SK-N-SH (cell line): ENCODE data around the gene COL23A1. TPM values are rescaled to one million over a fixed set of nuclear protein-coding genes. Genes with fewer than 3 reads are reported as not detected.

ENCODE experiments used
- CTCF ChIA-PET: fragments of 300-600, 350-600 bp; formaldehyde crosslinking; extraction: SDS; loops from one replicate; lab custom pipeline; 2021; lab: Yijun Ruan, JAX
- POLR2A ChIA-PET: fragments of 350-600 bp; sonication (Branson Sonifier 250); formaldehyde crosslinking; extraction: SDS; loops from one replicate; lab custom pipeline; 2020; ENCODE audit warnings: antibody characterized with exemption, inconsistent platforms; lab: Yijun Ruan, JAX
- DNase-seq: peaks from one replicate; pipeline ENCODE4 v3.0.0; 2012
- H2AFZ ChIP-seq: fragments of 200-600 bp; sonication (generic); 2 replicates; pipeline ENCODE4 v1.8.1; 2016; ENCODE audit warnings: antibody characterized with exemption, mild to moderate bottlenecking, low read depth
- H3F3A ChIP-seq: fragments of 200-600 bp; sonication (generic); replicated peaks from 2 replicates; pipeline ENCODE3; 2016; ENCODE audit warnings: antibody characterized with exemption, mild to moderate bottlenecking; ENCODE audit not compliant: insufficient read depth
- H3K27ac ChIP-seq, 2 experiments: fragments of 200-500 bp in 1 of 2; fragments of 200-600 bp in 1 of 2; sonication (Bioruptor generic) in 1 of 2; sonication (generic), shearing (Covaris generic) in 1 of 2; 2 replicates each; pipeline versions ENCODE4 v1.5.1 to v1.6.1; 2014 to 2016; ENCODE audit warnings: low read depth in 2 of 2, inconsistent platforms in 1 of 2, low read length in 1 of 2, mild to moderate bottlenecking in 1 of 2, mixed read lengths in 1 of 2
- H3K27me3 ChIP-seq: fragments of 200-600 bp; sonication (generic), shearing (Covaris generic); 2 replicates; pipeline ENCODE4 v1.6.1; 2016; ENCODE audit warnings: mixed run types; ENCODE audit not compliant: insufficient read depth
- H3K36me3 ChIP-seq, 2 experiments: fragments of 200-500 bp in 1 of 2; fragments of 200-600 bp in 1 of 2; sonication (Bioruptor generic) in 1 of 2; sonication (generic) in 1 of 2; replicated peaks in 1 of 2; 2 replicates each; pipeline versions ENCODE3 to v1.5.1; 2014 to 2016; ENCODE audit warnings: low read length in 1 of 2, mild to moderate bottlenecking in 1 of 2; ENCODE audit not compliant: insufficient read depth in 2 of 2, control insufficient read depth in 1 of 2
- H3K4me1 ChIP-seq, 2 experiments: fragments of 200-500 bp in 1 of 2; fragments of 200-600 bp in 1 of 2; sonication (Bioruptor generic) in 1 of 2; sonication (generic), shearing (Covaris generic) in 1 of 2; 2 replicates each; pipeline versions ENCODE4 v1.5.1 to v1.6.1; 2014 to 2016; ENCODE audit warnings: low read depth in 1 of 2, low read length in 1 of 2, mixed run types in 1 of 2; ENCODE audit not compliant: insufficient read depth in 2 of 2, control insufficient read depth in 1 of 2
- H3K4me2 ChIP-seq: fragments of 200-600 bp; sonication (generic), shearing (Covaris generic); 2 replicates; pipeline ENCODE4 v1.6.1; 2017; ENCODE audit warnings: mixed run types
- H3K4me3 ChIP-seq, 2 experiments: fragments of 200-500 bp in 1 of 2; fragments of 200-600 bp in 1 of 2; sonication (Bioruptor generic) in 1 of 2; sonication (generic), shearing (Covaris generic) in 1 of 2; 2 replicates each; pipeline versions ENCODE4 v1.5.1 to v1.8.1; 2014 to 2016; ENCODE audit warnings: low read depth in 2 of 2, inconsistent platforms in 1 of 2, low read length in 1 of 2, mild to moderate bottlenecking in 1 of 2, mixed read lengths in 1 of 2, moderate library complexity in 1 of 2
- H3K79me2 ChIP-seq: fragments of 200-600 bp; sonication (generic); 2 replicates; pipeline ENCODE4 v1.8.1; 2017; ENCODE audit warnings: mild to moderate bottlenecking; ENCODE audit not compliant: insufficient read depth
- H3K9ac ChIP-seq: fragments of 200-600 bp; sonication (generic); 2 replicates; pipeline ENCODE4 v1.6.1; 2017; ENCODE audit warnings: mixed run types
- H3K9me2 ChIP-seq: fragments of 200-600 bp; sonication (generic); 2 replicates; pipeline ENCODE4 v1.6.1; 2017; ENCODE audit warnings: mixed run types
- H3K9me3 ChIP-seq: fragments of 200-600 bp; sonication (generic); 2 replicates; pipeline ENCODE4 v1.6.1; 2017; ENCODE audit warnings: mixed run types, mild to moderate bottlenecking, moderate library complexity
- H4K20me1 ChIP-seq: fragments of 200-600 bp; sonication (generic); 2 replicates; pipeline ENCODE4 v1.6.1; 2017; ENCODE audit warnings: mild to moderate bottlenecking, mixed run types; ENCODE audit not compliant: insufficient read depth
- ELF1 ChIP-seq: IDR thresholded peaks from 2 replicates; pipeline ENCODE4 v1.4.0; 2012
- EP300 ChIP-seq, 2 experiments: IDR thresholded peaks; 2 replicates each; pipeline versions ENCODE4 v1.4.0 to v1.6.1; 2012; ENCODE audit warnings: borderline replicate concordance in 1 of 2, low read depth in 1 of 2, low read length in 1 of 2
- FOXM1 ChIP-seq: IDR thresholded peaks from 2 replicates; pipeline ENCODE4 v1.4.0; 2012; ENCODE audit warnings: low read depth, mild to moderate bottlenecking
- IRF3 ChIP-seq: fragments of 150-350 bp; IDR thresholded peaks from 2 replicates; pipeline ENCODE4 v1.6.1; 2016; ENCODE audit warnings: mild to moderate bottlenecking, low read depth, low read length
- MAX ChIP-seq: IDR thresholded peaks from 2 replicates; pipeline ENCODE4 v1.4.0; 2012; ENCODE audit warnings: low read depth
- MEF2A ChIP-seq: IDR thresholded peaks from 2 replicates; pipeline ENCODE4 v1.4.0; 2012; ENCODE audit warnings: low read depth, borderline replicate concordance
- MXI1 ChIP-seq: IDR thresholded peaks from 2 replicates; pipeline ENCODE4 v1.6.1; 2012; ENCODE audit warnings: mild to moderate bottlenecking, low read depth, low read length, improper control_type of control experiment
- NRF1 ChIP-seq: IDR thresholded peaks from 2 replicates; pipeline ENCODE4 v1.6.1; 2012; ENCODE audit warnings: low read depth, mild to moderate bottlenecking, low read length
- PBX3 ChIP-seq: IDR thresholded peaks from 2 replicates; pipeline ENCODE4; 2012
- RAD21 ChIP-seq: IDR thresholded peaks from 2 replicates; pipeline ENCODE4 v1.6.1; 2012; ENCODE audit warnings: mild to moderate bottlenecking, low read length
- RCOR1 ChIP-seq: fragments of 150-350 bp; IDR thresholded peaks from 2 replicates; pipeline ENCODE4 v1.6.1; 2017; ENCODE audit warnings: antibody characterized with exemption, low read length
- REST ChIP-seq: IDR thresholded peaks from 2 replicates; pipeline ENCODE4 v1.6.1; 2012; ENCODE audit warnings: mild to moderate bottlenecking, low read depth, low read length, moderate library complexity
- RFX5 ChIP-seq: IDR thresholded peaks from 2 replicates; pipeline ENCODE4 v1.6.1; 2012; ENCODE audit warnings: mild to moderate bottlenecking, improper control_type of control experiment, low read length
- SIN3A ChIP-seq: IDR thresholded peaks from 2 replicates; pipeline ENCODE4 v1.6.1; 2012; ENCODE audit warnings: low read depth, mild to moderate bottlenecking, low read length, moderate library complexity, borderline replicate concordance
- SMC3 ChIP-seq: IDR thresholded peaks from 2 replicates; pipeline ENCODE4 v1.6.1; 2012; ENCODE audit warnings: low read depth, low read length, improper control_type of control experiment
- TAF1 ChIP-seq: IDR thresholded peaks from 2 replicates; pipeline ENCODE4 v1.6.1; 2012; ENCODE audit warnings: low read depth, mild to moderate bottlenecking, low read length, moderate library complexity, borderline replicate concordance
- TCF12 ChIP-seq: IDR thresholded peaks from 2 replicates; pipeline ENCODE4 v1.4.0; 2012
- TEAD4 ChIP-seq: IDR thresholded peaks from 2 replicates; pipeline ENCODE4 v1.4.0; 2012; ENCODE audit warnings: mild to moderate bottlenecking, borderline replicate concordance; ENCODE audit not compliant: insufficient read depth
- USF1 ChIP-seq: IDR thresholded peaks from 2 replicates; pipeline ENCODE4 v1.4.0; 2012; ENCODE audit warnings: low read depth, borderline replicate concordance
- USF2 ChIP-seq: fragments of 150-350 bp; IDR thresholded peaks from 2 replicates; pipeline ENCODE4 v1.6.1; 2017; ENCODE audit warnings: antibody characterized with exemption, low read length, low read depth, borderline replicate concordance
- WGBS: methylation state at CpG from one replicate; pipeline ENCODE4 v1.1.6; 2017; ENCODE audit warnings: low lambda C conversion rate; 5-methylcytosine and 5-hydroxymethylcytosine counted together
- polyA plus RNA-seq, 3 experiments: library from polyadenylated mRNA; depleted of rRNA; stranded (reverse); fragments of >200 nt; gene quantifications; 2 replicates each; pipeline ENCODE4 v1.2.3, GENCODE V29; 2012

The COL23A1 gene
- polyA plus RNA-seq, 1 of the 3 experiments (the other 2 are of a cell fraction): 0.10 TPM

GRCh38 chr5:178560911-178561310, 29.3 kb downstream of the COL23A1 start:
- CTCF ChIA-PET: interaction anchor here (1.6 kb wide), 1 partner anchor 282 kb away, joined by 4 read pairs; no protein-coding TSS in a partner anchor

More at GRCh38 chr5:178560911-178561310, 29.3 kb downstream of the COL23A1 start:
- no peak for TF ChIP-seq MEF2A
- TF ChIP-seq RCOR1: no peak
- TF ChIP-seq ELF1: no peak
- no peak for TF ChIP-seq RAD21
- no peak for TF ChIP-seq RFX5
- TF ChIP-seq NRF1: no peak
- no peak for TF ChIP-seq SIN3A
- no peak for TF ChIP-seq EP300 (IDR thresholded peaks at IDR 0.05; ENCODE audit: borderline replicate concordance in 1 of 2, low read depth in 1 of 2, low read length in 1 of 2)
- TF ChIP-seq TCF12: no peak
- no peak for TF ChIP-seq PBX3
- TF ChIP-seq MXI1: no peak
- no peak for TF ChIP-seq SMC3
- no peak for TF ChIP-seq TAF1
- TF ChIP-seq USF2: no peak
- TF ChIP-seq USF1: no peak
- no peak for TF ChIP-seq IRF3
- TF ChIP-seq MAX: no peak
- no peak for TF ChIP-seq REST
- TF ChIP-seq FOXM1: no peak
- TF ChIP-seq TEAD4: no peak
- Histone ChIP-seq H3K4me1 (peaks cover 0 to 3% of the 10 kb centered on the region in 2 experiments; a peak in 1 of 4 replicates), H3F3A (no peaks in the 10 kb centered on the region), H3K27ac (no peak overlapping the region), H3K4me3 (no peak overlapping the region), H3K4me2 (no peak overlapping the region), H3K79me2 (no peaks in the 10 kb centered on the region), H3K36me3 (no peaks in the 10 kb centered on the region), H3K27me3 (no peaks in the 10 kb centered on the region), H3K9ac (no peak overlapping the region), H2AFZ (no peak overlapping the region), H4K20me1 (no peaks in the 10 kb centered on the region), H3K9me3 (no peaks in the 10 kb centered on the region), H3K9me2 (no peaks in the 10 kb centered on the region)
- POLR2A ChIA-PET: no interaction called here
- WGBS: 56% methylated on average over 7 of the region's 7 CpGs
- DNase-seq: no peak
